ENCODE results near the gene TRIM8. TPM values are rescaled to one million over a fixed set of nuclear protein-coding genes. Genes with fewer than 3 reads are reported as not detected.
A peak's percentile ranks its signal among the peaks of the same experiment; 100 is the strongest.

TRIM8 gene
- total and polyA plus RNA-seq, 9 of the 15 experiments (the other 6 are each of a cell fraction or from before 2014, with no cell fraction given): 1.7 to 26.0 (median 9.1) TPM

GRCh38 chr10:102658802-102659201, 14.5 kb downstream of the TRIM8 start:
- intact Hi-C loops (cut with micrococcal nuclease) (no loop called here), in situ Hi-C loops (cut with MboI) (no loop called here)
- 73% methylated on average over 5 of the region's 5 CpGs for WGBS (ENCODE audit: insufficient coverage, low coverage, missing lambda C conversion rate)
- H3K4me1 ChIP-seq (replicated peaks in 1 of 2; ENCODE audit: control insufficient read depth in 2 of 2, insufficient read depth in 2 of 2, low read length in 2 of 2): peaks cover 3 to 23% of the 10 kb centered on the region in 2 experiments; a peak in 3 of 5 replicates
- H3K79me2 ChIP-seq (ENCODE audit: control insufficient read depth, insufficient read depth, low read length): no peaks in the 10 kb centered on the region; the same call in 2 of the 3 replicates
- H3K4me3 ChIP-seq: no peak overlapping the region
- H3K4me2 ChIP-seq (ENCODE audit: insufficient read depth, low read length): no peak overlapping the region
- POLR2A ChIA-PET: interaction anchor here (0.8 to 7.3 kb wide), 4 partner anchors 8 to 19 kb away, joined by 3 to 60 read pairs (median 4); partner anchors contain the start of gene TRIM8
- no peak overlapping the region; a peak in 1 of 4 replicates for H3K9ac ChIP-seq (ENCODE audit: insufficient read depth in 1 of 2, low read depth in 2 of 2, low read length in 2 of 2)
- no TSS peak for BruUV-seq (replicated peaks)
- ATAC-seq: 0 out of 3 replicates have a peak, but pooled peaks have one; percentile 6
- H3K27ac ChIP-seq (ENCODE audit: extremely low read depth, low read depth, low read length): no peak overlapping the region
- no peak for TF ChIP-seq MYNN (IDR thresholded peaks at IDR 0.05)
- no peak for TF ChIP-seq MYNN (CRISPR knock-in tag; IDR thresholded peaks at IDR 0.05)
- TF ChIP-seq POLR2B (IDR thresholded peaks at IDR 0.05; ENCODE audit: low read depth, partially characterized antibody): peak; percentile 22
- TF ChIP-seq ZBTB34 (CRISPR knock-in tag; IDR thresholded peaks at IDR 0.05): no peak
- H3K27me3 ChIP-seq (ENCODE audit: control insufficient read depth in 2 of 2, insufficient read depth in 2 of 2, low read length in 2 of 2): no peaks in the 10 kb centered on the region
- no peak overlapping the region for H2AFZ ChIP-seq (ENCODE audit: low read depth, low read length)
- CTCF ChIA-PET (ENCODE audit: low intra/inter-chr PET ratio): no interaction called here
- H3K36me3 ChIP-seq (ENCODE audit: control insufficient read depth, insufficient read depth, low read length): peaks cover 38% of the 10 kb centered on the region; the same call in 2 of the 3 replicates
- FAIRE-seq: no peak
- H3K9me1 ChIP-seq (ENCODE audit: control insufficient read depth, insufficient read depth, low read length): no peaks in the 10 kb centered on the region
- H3K9me3 ChIP-seq (replicated peaks; ENCODE audit: control insufficient read depth, insufficient read depth, low read depth, low read length): no peaks in the 10 kb centered on the region
- DNase-seq (ENCODE audit: extremely low read depth in 1 of 4, low spot score in 3 of 4): no peak
- H4K20me1 ChIP-seq (replicated peaks; ENCODE audit: control insufficient read depth, insufficient read depth, low read length): no peaks in the 10 kb centered on the region
